GM19193 (cell line): ENCODE results near the gene NPB.

Experiments used
- POLR2A ChIP-seq: IDR thresholded peaks from 4 replicates; pipeline ENCODE4 v1.6.1; 2011; ENCODE audit not compliant: insufficient read depth, insufficient read length; ENCODE audit errors: extremely low read depth

Gene NPB

GRCh38 chr17:81902023-81902652, at the start of gene NPB:
NPB (plus strand) TSS chr17:81902238; CDS start chr17:81902278, 40 bp downstream.
- TF ChIP-seq POLR2A, result no peak

- peak; percentile 26 for TF ChIP-seq POLR2A
These were observed 46.9 kb upstream of the NPB start for GRCh38 chr17:81854974-81855774.

- TF ChIP-seq POLR2A, result no peak
These were observed 43.7 kb upstream of the NPB start for GRCh38 chr17:81858170-81858966.

DNA sequence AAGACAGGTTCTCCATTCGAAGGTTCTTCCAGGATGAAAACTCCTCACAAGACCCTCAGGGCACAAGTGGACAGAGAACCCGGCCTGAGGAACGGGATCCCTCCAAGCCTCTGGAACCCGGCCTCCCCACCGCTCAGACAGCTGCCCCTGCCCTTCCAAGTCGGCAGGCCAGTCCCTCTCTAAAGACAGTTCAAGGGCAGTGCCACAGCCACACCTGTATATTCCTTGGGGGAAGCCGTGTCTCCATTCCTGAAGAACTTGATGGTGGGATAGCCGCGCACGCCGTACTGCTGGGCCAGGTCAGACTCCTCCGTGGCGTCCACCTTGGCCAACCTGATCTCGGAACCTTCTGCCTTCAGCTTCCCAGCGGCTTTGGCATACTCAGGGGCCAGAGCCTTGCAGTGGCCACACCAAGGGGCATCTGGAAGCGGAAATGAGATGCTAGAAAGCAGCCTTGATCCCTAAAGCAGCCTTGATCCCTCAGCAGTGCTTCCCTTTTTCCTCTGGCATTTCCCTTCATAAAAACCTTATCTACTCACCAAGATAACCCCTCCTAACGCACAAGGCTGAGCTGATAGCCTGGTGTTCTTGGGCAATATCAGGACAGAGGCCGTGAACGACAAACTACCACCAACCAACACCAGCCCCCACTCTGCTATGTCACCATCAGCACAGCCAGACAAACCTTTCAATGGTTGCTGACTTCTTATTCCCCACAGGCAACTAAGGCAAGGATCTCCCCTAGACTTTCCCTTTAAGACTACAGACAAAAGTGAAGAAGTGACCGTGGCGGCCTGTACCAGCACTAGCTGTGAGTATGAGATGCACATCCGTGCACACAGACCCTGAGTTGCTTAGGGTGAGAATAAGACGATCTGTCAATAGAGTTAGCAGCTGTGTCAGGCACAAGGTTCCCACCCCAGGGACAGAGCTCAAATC, 42.8 kb upstream of the NPB start:
- no peak for TF ChIP-seq POLR2A

- peak; percentile 96 for TF ChIP-seq POLR2A
These were observed 41.9 kb upstream of the NPB start, which contains the start of gene P4HB for GRCh38 chr17:81859906-81860755. P4HB (minus strand) TSS chr17:81860535; CDS start chr17:81860471, 64 bp downstream.

DNA sequence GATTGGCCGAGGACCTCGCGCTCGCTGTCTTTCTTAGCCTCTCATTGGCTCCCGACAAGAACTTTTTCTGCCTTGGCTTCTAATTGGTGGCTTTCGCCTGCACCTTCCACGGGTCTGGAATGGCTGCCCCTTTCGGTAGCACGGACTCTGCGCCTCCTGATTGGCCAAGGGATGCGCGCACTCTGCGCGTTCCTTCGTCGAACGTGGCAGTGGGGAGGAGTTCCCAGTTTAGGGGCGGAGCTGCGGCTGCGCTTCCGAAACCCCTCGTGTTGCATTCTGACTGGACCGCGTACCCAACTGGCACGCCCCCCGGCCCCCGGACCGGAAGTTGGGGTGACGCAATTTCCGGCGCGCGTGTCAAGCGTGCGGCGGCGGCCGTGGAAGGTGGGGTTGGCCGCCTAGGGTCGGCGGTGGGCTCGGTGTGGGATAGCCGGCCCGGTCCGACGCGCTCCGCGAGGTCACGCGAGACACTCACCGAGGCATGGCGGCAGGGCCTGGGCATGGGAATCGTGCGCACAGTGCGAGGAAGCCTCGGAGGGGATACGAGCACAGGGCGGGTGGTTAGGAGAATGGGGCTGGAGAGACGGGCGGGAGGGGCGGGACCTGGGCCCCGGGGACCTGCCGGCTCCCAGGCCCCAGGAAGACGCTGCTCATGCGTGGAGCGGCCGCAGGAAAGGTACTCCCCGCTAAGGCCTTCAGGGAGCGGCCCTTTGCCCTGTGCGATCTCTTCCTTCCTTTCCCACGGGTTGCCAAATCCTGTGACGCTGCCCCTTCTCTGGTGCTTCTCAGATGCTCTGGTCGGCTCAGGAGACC, 41.1 kb upstream of the NPB start:
- peak; percentile 85 for TF ChIP-seq POLR2A

GRCh38 chr17:81863123-81863675, 38.8 kb upstream of the NPB start:
- no peak for TF ChIP-seq POLR2A

DNA sequence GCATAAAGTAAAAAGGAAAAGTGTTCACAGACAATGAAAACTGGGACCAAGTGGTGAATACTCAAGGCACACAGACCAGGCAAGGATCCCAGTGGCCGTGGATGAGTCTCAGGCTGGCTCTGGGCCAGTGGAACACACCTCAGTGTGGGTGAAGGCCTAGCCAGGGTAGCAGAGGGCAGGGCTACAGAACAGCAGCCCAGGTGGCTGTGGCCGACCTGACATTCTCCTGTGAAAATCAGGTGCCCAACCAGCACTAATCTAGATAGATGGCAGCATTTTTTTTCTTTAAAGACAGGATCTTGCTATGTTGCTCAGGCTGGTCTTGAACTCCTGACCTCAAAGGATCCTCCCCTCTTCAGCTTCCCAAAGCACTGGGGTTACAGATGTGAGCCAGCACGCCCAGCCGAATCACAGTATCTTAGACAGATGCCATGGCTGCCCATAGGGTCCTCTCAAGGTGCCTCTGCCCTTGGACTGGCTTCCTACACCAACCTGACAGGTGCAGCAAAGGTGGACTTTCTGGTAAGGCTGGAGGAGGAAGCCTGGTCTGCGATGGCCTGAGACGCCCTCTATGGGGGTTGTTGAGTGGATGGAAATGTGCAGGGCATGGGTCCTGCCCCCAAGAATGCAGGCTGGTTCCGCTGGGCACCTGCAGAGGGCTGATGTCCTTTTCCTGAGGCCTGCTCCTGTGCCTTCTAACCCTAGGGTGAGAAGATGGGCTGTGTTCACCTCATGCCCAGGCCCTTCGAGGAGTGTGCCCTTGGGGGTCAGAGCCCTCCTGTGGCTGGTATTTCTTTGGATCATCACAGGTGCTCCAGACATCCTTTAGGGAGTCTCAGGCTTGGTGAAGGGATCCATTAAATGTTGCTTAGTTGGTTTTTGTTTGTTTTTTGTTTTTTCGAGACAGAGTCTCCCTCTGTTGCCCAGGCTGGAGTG, 37.9 kb upstream of the NPB start:
- TF ChIP-seq POLR2A, result peak; percentile 9

GRCh38 chr17:81865358-81865732, 36.7 kb upstream of the NPB start:
- no peak for TF ChIP-seq POLR2A

- TF ChIP-seq POLR2A, result peak; percentile 44
These were observed 36.2 kb upstream of the NPB start for GRCh38 chr17:81865733-81866439.
